Kidney (tissue), 14 donors: ENCODE measurements around the gene CENPA. TPM values are rescaled to one million over a fixed set of nuclear protein-coding genes. Genes with fewer than 3 reads are reported as not detected.

ENCODE experiments used
- DNase-seq, 5 donors: peaks; one replicate each; pipeline ENCODE4 v3.0.0-alpha.2; 2013 to 2020
- FAIRE-seq: peaks from 2 replicates; lab custom pipeline; 2012; peaks lifted over from hg19 to GRCh38; lab: Jason Lieb, UNC
- H3K27ac ChIP-seq, 2 donors: one replicate each; pipeline ENCODE4 v1.7.0; 2013; ENCODE audit warnings: low read depth in 2 of 2, low read length in 2 of 2, inconsistent platforms in 1 of 2
- H3K27me3 ChIP-seq: one replicate; pipeline ENCODE4 v1.7.1; 2013; ENCODE audit warnings: low read length, inconsistent platforms; ENCODE audit not compliant: control insufficient read depth, insufficient read depth
- H3K36me3 ChIP-seq, 3 donors: one replicate each; pipeline versions ENCODE4 v1.7.0 to v1.7.1; 2013; ENCODE audit warnings: low read length in 3 of 3, control low read depth in 1 of 3, inconsistent platforms in 1 of 3; ENCODE audit not compliant: insufficient read depth in 3 of 3, control insufficient read depth in 2 of 3
- H3K4me1 ChIP-seq, 3 donors: one replicate each; pipeline versions ENCODE4 v1.7.0 to v1.7.1; 2013; ENCODE audit warnings: low read length in 3 of 3, inconsistent platforms in 1 of 3, low read depth in 1 of 3; ENCODE audit not compliant: control insufficient read depth in 2 of 3, insufficient read depth in 2 of 3
- H3K4me3 ChIP-seq, 3 donors: one replicate each; pipeline versions ENCODE4 v1.7.0 to v1.8.1; 2013; ENCODE audit warnings: low read length in 3 of 3, control low read depth in 1 of 3, inconsistent platforms in 1 of 3
- H3K9ac ChIP-seq, 3 donors: one replicate each; pipeline versions ENCODE4 v1.7.0 to v1.7.1; 2013; ENCODE audit warnings: low read length in 3 of 3, control low read depth in 1 of 3, inconsistent platforms in 1 of 3
- H3K9me3 ChIP-seq, 3 donors: one replicate each; pipeline versions ENCODE4 v1.7.0 to v1.7.1; 2013; ENCODE audit warnings: low read length in 3 of 3, control low read depth in 1 of 3, inconsistent platforms in 1 of 3; ENCODE audit not compliant: control insufficient read depth in 2 of 3, insufficient read depth in 1 of 3
- CTCF ChIP-seq: IDR thresholded peaks from 3 replicates; pipeline ENCODE4 v1.5.1; 2012; ENCODE audit warnings: mild to moderate bottlenecking, moderate library complexity, borderline replicate concordance; ENCODE audit not compliant: insufficient read depth; ENCODE audit errors: extremely low read depth
- intact Hi-C: fragments of 100-400 bp; cut with DNase I; formaldehyde crosslinking; loops from one replicate; pipeline ENCODE4 v1.11.1; 2022
- polyA plus RNA-seq: library from polyadenylated mRNA; stranded (reverse); fragments of 350-450 nt; fragmentation: Illumina TruSeq; extraction: RNeasy Lipid Tissue Mini Kit (QIAGEN cat#74804); gene quantifications from one replicate; pipeline ENCODE4 v1.2.3, GENCODE V29; 2014; ENCODE audit warnings: low read depth, low replicate concordance; ENCODE audit not compliant: insufficient read depth
- total RNA-seq: library from RNA; stranded (reverse); fragmentation: NEBNext Ultra II Directional; extraction: Animal tissue kit (Norgen Biotek cat#: 25700); gene quantifications from one replicate; pipeline ENCODE4 v1.2.1, GENCODE V29; 2021
- donor health status: control.
- donor health status: control.
- donor health status: control.
- donor health status: control.
- donor health status: control.
- donor health status: DM: yes; HTN: yes; CAD: no.
- donor health status: Normal renal cell carcinoma (clear cell type).

CENPA gene
- total and polyA plus RNA-seq, 2 donors from 2014 or later = 0.63 TPM; not detected in 1

- Histone ChIP-seq H3K4me1 (no peaks in the 10 kb centered on the region), H3K9me3 (no peaks in the 10 kb centered on the region), H3K36me3 (peaks cover 0 to 35% (median 28%) of the 10 kb centered on the region in 3 donors), H3K9ac (no peak overlapping the region), H3K27ac (no peak overlapping the region), H3K4me3 (no peak overlapping the region), H3K27me3 (no peaks in the 10 kb centered on the region)
- FAIRE-seq (no peak), DNase-seq (no peak)
- intact Hi-C loops = no loop called here
- no peak for TF ChIP-seq CTCF
These were observed 7.8 kb upstream of the CENPA start for GRCh38 chr2:26778098-26778497.

GRCh38 chr2:26778507-26778906 is 7.3 kb upstream of the CENPA start:
- H3K4me3 ChIP-seq = no peak overlapping the region
- intact Hi-C loops = no loop called here
- H3K27ac ChIP-seq = no peak overlapping the region
- FAIRE-seq (no peak), DNase-seq (no peak)
- H3K36me3 ChIP-seq = peaks cover 0 to 35% (median 28%) of the 10 kb centered on the region in 3 donors
- TF ChIP-seq CTCF = no peak
- H3K4me1 ChIP-seq = no peaks in the 10 kb centered on the region
- no peaks in the 10 kb centered on the region for H3K9me3 ChIP-seq
- no peaks in the 10 kb centered on the region for H3K27me3 ChIP-seq
- H3K9ac ChIP-seq = no peak overlapping the region

- no peak for TF ChIP-seq CTCF
- Histone ChIP-seq H3K36me3 (peaks cover 0 to 31% (median 24%) of the 10 kb centered on the region in 3 donors), H3K27me3 (no peaks in the 10 kb centered on the region), H3K9me3 (no peaks in the 10 kb centered on the region), H3K9ac (no peak overlapping the region), H3K4me1 (no peaks in the 10 kb centered on the region), H3K4me3 (no peak overlapping the region), H3K27ac (no peak overlapping the region)
- DNase-seq (no peak), FAIRE-seq (no peak)
- intact Hi-C loops = no loop called here
These were observed 5.6 kb upstream of the CENPA start for GRCh38 chr2:26780203-26780760.
